ENCODE results near the gene TMEM132C. TPM values are rescaled to one million over a fixed set of nuclear protein-coding genes. Genes with fewer than 3 reads are reported as not detected.

Gene TMEM132C
- total RNA-seq, 1 donor: not detected

- H3K4me3 ChIP-seq (ENCODE audit: low read depth, low read length): no peak overlapping the region
- TF ChIP-seq CTCF (IDR thresholded peaks at IDR 0.05; ENCODE audit: insufficient read depth, low read depth, low read length): no peak
- DNase-seq (ENCODE audit: low read depth): no peak
Measured at GRCh38 chr12:128336204-128337070, 69.5 kb downstream of the TMEM132C start.

GRCh38 chr12:128337071-128337345 lies 70.0 kb downstream of the TMEM132C start:
- H3K4me3 ChIP-seq (ENCODE audit: low read depth, low read length): no peak overlapping the region
- no peak for TF ChIP-seq CTCF (IDR thresholded peaks at IDR 0.05; ENCODE audit: insufficient read depth, low read depth, low read length)
- DNase-seq (ENCODE audit: low read depth): no peak

GRCh38 chr12:128337431-128338170 lies 70.6 kb downstream of the TMEM132C start:
- TF ChIP-seq CTCF (IDR thresholded peaks at IDR 0.05; ENCODE audit: insufficient read depth, low read depth, low read length): no peak
- no peak for DNase-seq (ENCODE audit: low read depth)
- no peak overlapping the region for H3K4me3 ChIP-seq (ENCODE audit: low read depth, low read length)

- TF ChIP-seq CTCF (IDR thresholded peaks at IDR 0.05; ENCODE audit: insufficient read depth, low read depth, low read length): no peak
- no peak overlapping the region for H3K4me3 ChIP-seq (ENCODE audit: low read depth, low read length)
- no peak for DNase-seq (ENCODE audit: low read depth)
Measured at GRCh38 chr12:128338386-128339125, 71.6 kb downstream of the TMEM132C start.

GRCh38 chr12:128339126-128339520 lies 72.2 kb downstream of the TMEM132C start:
- DNase-seq (ENCODE audit: low read depth): no peak
- no peak overlapping the region for H3K4me3 ChIP-seq (ENCODE audit: low read depth, low read length)
- TF ChIP-seq CTCF (IDR thresholded peaks at IDR 0.05; ENCODE audit: insufficient read depth, low read depth, low read length): no peak

GRCh38 chr12:128339631-128340030 lies 72.7 kb downstream of the TMEM132C start:
- DNase-seq (ENCODE audit: low read depth): no peak
- no peak for TF ChIP-seq CTCF (IDR thresholded peaks at IDR 0.05; ENCODE audit: insufficient read depth, low read depth, low read length)
- no peak overlapping the region for H3K4me3 ChIP-seq (ENCODE audit: low read depth, low read length)
